ENCODE results near the gene SH3BP4. TPM values are rescaled to one million over a fixed set of nuclear protein-coding genes. Genes with fewer than 3 reads are reported as not detected.

The SH3BP4 gene
- total RNA-seq, 1 donor from 2014 or later: 45.7 TPM

DNA sequence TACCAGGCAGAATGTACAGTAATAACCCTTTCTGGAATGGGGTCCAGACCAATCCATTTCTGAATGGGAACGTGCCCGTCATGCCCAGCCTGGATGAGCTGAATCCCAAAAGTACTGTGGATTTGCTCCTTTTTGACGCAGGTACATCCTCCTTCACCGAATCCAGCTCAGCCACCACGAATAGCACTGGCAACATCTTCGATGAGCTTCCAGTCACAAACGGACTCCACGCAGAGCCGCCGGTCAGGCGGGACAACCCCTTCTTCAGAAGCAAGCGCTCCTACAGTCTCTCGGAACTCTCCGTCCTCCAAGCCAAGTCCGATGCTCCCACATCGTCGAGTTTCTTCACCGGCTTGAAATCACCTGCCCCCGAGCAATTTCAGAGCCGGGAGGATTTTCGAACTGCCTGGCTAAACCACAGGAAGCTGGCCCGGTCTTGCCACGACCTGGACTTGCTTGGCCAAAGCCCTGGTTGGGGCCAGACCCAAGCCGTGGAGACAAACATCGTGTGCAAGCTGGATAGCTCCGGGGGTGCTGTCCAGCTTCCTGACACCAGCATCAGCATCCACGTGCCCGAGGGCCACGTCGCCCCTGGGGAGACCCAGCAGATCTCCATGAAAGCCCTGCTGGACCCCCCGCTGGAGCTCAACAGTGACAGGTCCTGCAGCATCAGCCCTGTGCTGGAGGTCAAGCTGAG lies 89.6 kb downstream of the SH3BP4 start:
- Mint-ChIP-seq H3K9me3 (ENCODE audit: low read depth) (no peaks in the 10 kb centered on the region), H3K36me3 (ENCODE audit: insufficient read depth) (peaks cover 34% of the 10 kb centered on the region), H3K27me3 (no peaks in the 10 kb centered on the region), H3K4me3 (ENCODE audit: low read depth) (no peak overlapping the region), H3K4me1 (ENCODE audit: low read depth) (no peaks in the 10 kb centered on the region), H3K27ac (no peak overlapping the region)
- no peak for DNase-seq (ENCODE audit: low spot score, unreplicated experiment)
- TF ChIP-seq, protein P1, sequence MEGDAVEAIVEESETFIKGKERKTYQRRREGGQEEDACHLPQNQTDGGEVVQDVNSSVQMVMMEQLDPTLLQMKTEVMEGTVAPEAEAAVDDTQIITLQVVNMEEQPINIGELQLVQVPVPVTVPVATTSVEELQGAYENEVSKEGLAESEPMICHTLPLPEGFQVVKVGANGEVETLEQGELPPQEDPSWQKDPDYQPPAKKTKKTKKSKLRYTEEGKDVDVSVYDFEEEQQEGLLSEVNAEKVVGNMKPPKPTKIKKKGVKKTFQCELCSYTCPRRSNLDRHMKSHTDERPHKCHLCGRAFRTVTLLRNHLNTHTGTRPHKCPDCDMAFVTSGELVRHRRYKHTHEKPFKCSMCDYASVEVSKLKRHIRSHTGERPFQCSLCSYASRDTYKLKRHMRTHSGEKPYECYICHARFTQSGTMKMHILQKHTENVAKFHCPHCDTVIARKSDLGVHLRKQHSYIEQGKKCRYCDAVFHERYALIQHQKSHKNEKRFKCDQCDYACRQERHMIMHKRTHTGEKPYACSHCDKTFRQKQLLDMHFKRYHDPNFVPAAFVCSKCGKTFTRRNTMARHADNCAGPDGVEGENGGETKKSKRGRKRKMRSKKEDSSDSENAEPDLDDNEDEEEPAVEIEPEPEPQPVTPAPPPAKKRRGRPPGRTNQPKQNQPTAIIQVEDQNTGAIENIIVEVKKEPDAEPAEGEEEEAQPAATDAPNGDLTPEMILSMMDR (IDR thresholded peaks at IDR 0.05; ENCODE audit: unreplicated experiment): no peak

DNA sequence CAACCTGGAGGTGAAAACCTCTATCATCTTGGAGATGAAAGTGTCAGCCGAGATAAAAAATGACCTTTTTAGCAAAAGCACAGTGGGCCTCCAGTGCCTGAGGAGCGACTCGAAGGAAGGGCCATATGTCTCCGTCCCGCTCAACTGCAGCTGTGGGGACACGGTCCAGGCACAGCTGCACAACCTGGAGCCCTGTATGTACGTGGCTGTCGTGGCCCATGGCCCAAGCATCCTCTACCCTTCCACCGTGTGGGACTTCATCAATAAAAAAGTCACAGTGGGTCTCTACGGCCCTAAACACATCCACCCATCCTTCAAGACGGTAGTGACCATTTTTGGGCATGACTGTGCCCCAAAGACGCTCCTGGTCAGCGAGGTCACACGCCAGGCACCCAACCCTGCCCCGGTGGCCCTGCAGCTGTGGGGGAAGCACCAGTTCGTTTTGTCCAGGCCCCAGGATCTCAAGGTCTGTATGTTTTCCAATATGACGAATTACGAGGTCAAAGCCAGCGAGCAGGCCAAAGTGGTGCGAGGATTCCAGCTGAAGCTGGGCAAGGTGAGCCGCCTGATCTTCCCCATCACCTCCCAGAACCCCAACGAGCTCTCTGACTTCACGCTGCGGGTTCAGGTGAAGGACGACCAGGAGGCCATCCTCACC lies 90.2 kb downstream of the SH3BP4 start:
- Mint-ChIP-seq H3K4me1 (ENCODE audit: low read depth) (no peaks in the 10 kb centered on the region), H3K9me3 (ENCODE audit: low read depth) (no peaks in the 10 kb centered on the region), H3K36me3 (ENCODE audit: insufficient read depth) (peaks cover 40% of the 10 kb centered on the region), H3K27ac (no peak overlapping the region), H3K4me3 (ENCODE audit: low read depth) (no peak overlapping the region), H3K27me3 (no peaks in the 10 kb centered on the region)
- TF ChIP-seq, protein P1 (IDR thresholded peaks at IDR 0.05; ENCODE audit: unreplicated experiment): no peak
- DNase-seq (ENCODE audit: low spot score, unreplicated experiment): no peak

DNA sequence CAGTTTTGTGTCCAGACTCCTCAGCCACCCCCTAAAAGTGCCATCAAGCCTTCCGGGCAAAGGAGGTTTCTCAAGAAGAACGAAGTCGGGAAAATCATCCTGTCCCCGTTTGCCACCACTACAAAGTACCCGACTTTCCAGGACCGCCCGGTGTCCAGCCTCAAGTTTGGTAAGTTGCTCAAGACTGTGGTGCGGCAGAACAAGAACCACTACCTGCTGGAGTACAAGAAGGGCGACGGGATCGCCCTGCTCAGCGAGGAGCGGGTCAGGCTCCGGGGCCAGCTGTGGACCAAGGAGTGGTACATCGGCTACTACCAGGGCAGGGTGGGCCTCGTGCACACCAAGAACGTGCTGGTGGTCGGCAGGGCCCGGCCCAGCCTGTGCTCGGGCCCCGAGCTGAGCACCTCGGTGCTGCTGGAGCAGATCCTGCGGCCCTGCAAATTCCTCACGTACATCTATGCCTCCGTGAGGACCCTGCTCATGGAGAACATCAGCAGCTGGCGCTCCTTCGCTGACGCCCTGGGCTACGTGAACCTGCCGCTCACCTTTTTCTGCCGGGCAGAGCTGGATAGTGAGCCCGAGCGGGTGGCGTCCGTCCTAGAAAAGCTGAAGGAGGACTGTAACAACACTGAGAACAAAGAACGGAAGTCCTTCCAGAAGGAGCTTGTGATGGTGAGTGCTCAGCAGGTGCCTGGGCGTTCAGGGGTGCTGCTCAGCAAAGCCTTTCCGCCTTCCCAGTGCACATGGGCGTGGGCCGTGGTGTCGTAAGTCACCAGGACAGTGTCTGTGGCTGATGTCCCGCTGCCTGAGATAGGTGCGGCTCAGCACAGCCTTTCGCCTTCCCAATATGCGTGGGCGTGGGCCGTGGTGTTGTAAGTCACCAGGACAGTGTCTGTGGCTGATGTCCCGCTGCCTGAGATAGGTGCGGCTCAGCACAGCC lies 91.0 kb downstream of the SH3BP4 start:
- no peak overlapping the region for H3K4me3 Mint-ChIP-seq (ENCODE audit: low read depth)
- no peak overlapping the region for H3K27ac Mint-ChIP-seq
- H3K4me1 Mint-ChIP-seq (ENCODE audit: low read depth): no peaks in the 10 kb centered on the region
- H3K27me3 Mint-ChIP-seq: no peaks in the 10 kb centered on the region
- no peaks in the 10 kb centered on the region for H3K9me3 Mint-ChIP-seq (ENCODE audit: low read depth)
- DNase-seq (ENCODE audit: low spot score, unreplicated experiment): no peak
- H3K36me3 Mint-ChIP-seq (ENCODE audit: insufficient read depth): peaks cover 42% of the 10 kb centered on the region
- TF ChIP-seq, protein P1 (IDR thresholded peaks at IDR 0.05; ENCODE audit: unreplicated experiment): no peak

DNA sequence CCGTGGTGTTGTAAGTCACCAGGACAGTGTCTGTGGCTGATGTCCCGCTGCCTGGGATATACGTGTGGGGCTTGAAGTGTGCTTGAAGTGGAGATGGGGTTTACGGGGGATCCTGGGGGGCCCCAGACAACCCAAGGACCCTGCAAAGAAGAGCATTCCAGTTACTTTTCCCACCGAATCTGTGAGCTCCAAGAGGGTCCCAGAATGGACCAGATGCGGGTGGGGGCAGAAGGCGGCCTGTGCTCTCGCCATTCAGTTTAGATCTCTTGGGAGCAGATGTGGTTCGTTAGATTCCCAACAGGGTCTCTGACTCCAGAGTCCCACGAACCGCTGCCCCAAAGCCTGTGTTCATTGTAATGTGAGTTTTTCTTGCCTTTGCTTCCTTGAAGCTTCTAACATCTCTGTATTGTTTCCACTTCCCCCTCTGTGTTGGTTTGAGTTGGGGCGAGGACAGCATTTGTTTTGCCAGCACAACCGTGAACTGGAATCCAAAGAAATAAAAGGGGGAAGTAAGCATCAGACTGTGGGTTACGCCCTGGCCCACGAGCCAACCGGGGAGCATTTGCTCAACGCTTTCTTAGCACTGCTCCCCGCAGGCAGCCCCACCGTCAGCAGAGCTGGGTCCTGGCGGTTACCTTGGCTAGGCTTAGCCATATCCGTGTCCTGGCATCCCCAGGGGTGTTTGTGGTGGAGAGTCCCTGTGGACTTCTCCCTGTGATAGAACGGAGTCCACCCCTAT lies 92.1 kb downstream of the SH3BP4 start:
- Mint-ChIP-seq H3K27me3 (no peaks in the 10 kb centered on the region), H3K36me3 (ENCODE audit: insufficient read depth) (peaks cover 46% of the 10 kb centered on the region), H3K4me3 (ENCODE audit: low read depth) (no peak overlapping the region), H3K27ac (no peak overlapping the region), H3K4me1 (ENCODE audit: low read depth) (peaks cover 1% of the 10 kb centered on the region), H3K9me3 (ENCODE audit: low read depth) (no peaks in the 10 kb centered on the region)
- TF ChIP-seq, protein P1 (IDR thresholded peaks at IDR 0.05; ENCODE audit: unreplicated experiment): no peak
- DNase-seq (ENCODE audit: low spot score, unreplicated experiment): no peak

All from progenitor cell of endocrine pancreas (in vitro differentiated cells).